WTC11 (cell line): ENCODE data around the gene EHBP1L1. TPM values are rescaled to one million over a fixed set of nuclear protein-coding genes. Genes with fewer than 3 reads are reported as not detected.
A peak's percentile ranks its signal among the peaks of the same experiment; 100 is the strongest.

Source experiments
- ATAC-seq: fragments of 200-7000 bp; cut with Tn5 transposase; 2 replicates; pipeline ENCODE4 v1.10.0; 2021; ENCODE audit warnings: mild to moderate bottlenecking, moderate library complexity
- CTCF ChIA-PET: fragments of 300-600 bp; sonication (Branson Sonifier 250); formaldehyde crosslinking; loops from one replicate; lab custom pipeline; 2021; ENCODE audit warnings: antibody characterized with exemption; lab: Charles Lee
- POLR2A ChIA-PET: fragments of 350-600 bp; sonication (Branson Sonifier 250); formaldehyde crosslinking; loops from one replicate; lab custom pipeline; 2021; ENCODE audit warnings: antibody characterized with exemption; lab: Charles Lee
- DNase-seq: peaks from one replicate; pipeline ENCODE4 v3.0.0; 2021; ENCODE audit warnings: low spot score
- H3K27ac Mint-ChIP-seq: 2 replicates; pipeline ENCODE4 v1.8.0; 2021; ENCODE audit warnings: mixed read lengths
- H3K27me3 Mint-ChIP-seq: 2 replicates; pipeline ENCODE4 v1.8.0; 2021; ENCODE audit warnings: low read depth, mild to moderate bottlenecking, moderate library complexity, mixed read lengths
- H3K36me3 Mint-ChIP-seq: 2 replicates; pipeline ENCODE4 v1.8.0; 2021; ENCODE audit warnings: mixed read lengths
- H3K4me1 Mint-ChIP-seq: 2 replicates; pipeline ENCODE4 v1.8.0; 2022; ENCODE audit warnings: mixed read lengths
- H3K4me3 Mint-ChIP-seq: 2 replicates; pipeline ENCODE4 v1.8.0; 2021; ENCODE audit warnings: mild to moderate bottlenecking, moderate library complexity, mixed read lengths
- H3K9me3 Mint-ChIP-seq: 2 replicates; pipeline ENCODE4 v1.8.0; 2021; ENCODE audit warnings: mixed read lengths
- AR ChIP-seq: fragments of 250-450 bp; sonication (Bioruptor Pico); IDR thresholded peaks from 2 replicates; pipeline ENCODE4 v1.9.0; 2021; ENCODE audit warnings: mild to moderate bottlenecking
- ARID4B ChIP-seq: sonication (generic); formaldehyde crosslinking; IDR thresholded peaks from 2 replicates; pipeline ENCODE4 v1.8.0; 2023; ENCODE audit warnings: missing genetic modification reagents, mild to moderate bottlenecking, borderline replicate concordance
- CDX4 ChIP-seq: fragments of 250-450 bp; sonication (Bioruptor Pico); IDR thresholded peaks from 2 replicates; pipeline ENCODE4 v1.9.0; 2021; ENCODE audit warnings: moderate library complexity, mild to moderate bottlenecking, inconsistent platforms, borderline replicate concordance
- ETV6 ChIP-seq: sonication (generic); formaldehyde crosslinking; IDR thresholded peaks from 2 replicates; pipeline ENCODE4 v1.8.1; 2022; ENCODE audit warnings: mild to moderate bottlenecking, missing genetic modification reagents
- HMGXB4 ChIP-seq: sonication (generic); formaldehyde crosslinking; IDR thresholded peaks from 2 replicates; pipeline ENCODE4 v1.8.1; 2023; ENCODE audit warnings: mild to moderate bottlenecking, moderate library complexity, missing genetic modification reagents
- JAZF1 ChIP-seq: fragments of 250-450 bp; sonication (Bioruptor Pico); IDR thresholded peaks from 2 replicates; pipeline ENCODE4 v1.9.0; 2021; ENCODE audit warnings: moderate library complexity, mild to moderate bottlenecking, inconsistent platforms
- MXD4 ChIP-seq: fragments of 250-450 bp; sonication (Bioruptor Pico); IDR thresholded peaks from 2 replicates; pipeline ENCODE4 v1.8.0; 2021; ENCODE audit warnings: mild to moderate bottlenecking, moderate library complexity, borderline replicate concordance
- PRDM15 ChIP-seq: sonication (generic); formaldehyde crosslinking; IDR thresholded peaks from 2 replicates; pipeline ENCODE4 v1.8.0; 2022; ENCODE audit warnings: missing genetic modification reagents
- RELA ChIP-seq: sonication (generic); formaldehyde crosslinking; IDR thresholded peaks from 2 replicates; pipeline ENCODE4 v1.8.1; 2022; ENCODE audit warnings: missing genetic modification reagents, mild to moderate bottlenecking, borderline replicate concordance
- TEAD4 ChIP-seq: sonication (generic); formaldehyde crosslinking; IDR thresholded peaks from 2 replicates; pipeline ENCODE4 v1.8.0; 2022; ENCODE audit warnings: mild to moderate bottlenecking, missing genetic modification reagents
- USF1 ChIP-seq: sonication (generic); formaldehyde crosslinking; IDR thresholded peaks from 2 replicates; pipeline ENCODE4 v1.8.0; 2022; ENCODE audit warnings: mild to moderate bottlenecking, missing genetic modification reagents
- USF2 ChIP-seq: sonication (generic); formaldehyde crosslinking; IDR thresholded peaks from 2 replicates; pipeline ENCODE4 v1.8.1; 2023; ENCODE audit warnings: mild to moderate bottlenecking, missing genetic modification reagents, moderate library complexity
- total RNA-seq: library from RNA; stranded (reverse); gene quantifications from 3 replicates; pipeline ENCODE4 v1.2.3, GENCODE V29; 2021

EHBP1L1 gene
- total RNA-seq, 1 experiment from 2014 or later: 11.8 TPM

- TF ChIP-seq CDX4 (CRISPR knock-in tag): no peak
- peak; percentile 52 for TF ChIP-seq PRDM15 (CRISPR knock-in tag)
- TF ChIP-seq HMGXB4 (CRISPR knock-in tag): peak; percentile 74; the same call in 1 of the 2 replicates
- peak; percentile 36; the same call in 1 of the 2 replicates for TF ChIP-seq ARID4B
- TF ChIP-seq JAZF1: no peak
Measured at GRCh38 chr11:65591939-65592857, 16.3 kb downstream of the EHBP1L1 start (continued).

GRCh38 chr11:65592858-65593517 lies 17.1 kb downstream of the EHBP1L1 start:
- ATAC-seq (no peak), DNase-seq (no peak)
- ChIA-PET CTCF (interaction anchor here (0.6 to 13.8 kb wide), 38 partner anchors 9 to 452 kb away, joined by 3 to 311 read pairs (median 6); partner anchors contain the start of genes AP5B1, CCDC85B, EHBP1L1 and FAM89B), POLR2A (interaction anchor here (0.6 to 2.0 kb wide), 5 partner anchors 15 to 832 kb away, joined by 3 to 8 read pairs (median 3); partner anchors contain the start of genes PCNX3 and SIPA1)
- H3K36me3 Mint-ChIP-seq: no peaks in the 10 kb centered on the region
- TF ChIP-seq RELA (CRISPR knock-in tag) (peak; percentile 73; the same call in 1 of the 2 replicates), ETV6 (CRISPR knock-in tag) (no peak), MXD4 (CRISPR knock-in tag) (no peak), USF2 (peak; percentile 72), AR (CRISPR knock-in tag) (no peak), USF1 (peak; percentile 64; the same call in 1 of the 2 replicates), TEAD4 (CRISPR knock-in tag) (no peak)
- H3K27me3 Mint-ChIP-seq: peaks cover 53% of the 10 kb centered on the region
- H3K4me3 Mint-ChIP-seq: peak overlapping the region; percentile 65
- peaks cover 25% of the 10 kb centered on the region for H3K4me1 Mint-ChIP-seq
- no peak overlapping the region for H3K27ac Mint-ChIP-seq
- H3K9me3 Mint-ChIP-seq: no peaks in the 10 kb centered on the region
